AG09319 (cell line): Measurements from ENCODE around the gene OLFM4.

Experiments used
- DNase-seq: peaks from one replicate; pipeline ENCODE4 v3.0.0-alpha.2; 2010; ENCODE audit warnings: low read depth; ENCODE audit errors: extremely low read depth
- CTCF ChIP-seq: IDR thresholded peaks from 2 replicates; pipeline ENCODE4 v1.5.1; 2011; ENCODE audit warnings: low read depth, mild to moderate bottlenecking, inconsistent platforms, low read length, moderate library complexity

Gene OLFM4

GRCh38 chr13:53088871-53089270, 60.3 kb downstream of the OLFM4 start:
- DNase-seq, result no peak
- TF ChIP-seq CTCF, result no peak

GRCh38 chr13:53089951-53090350, 61.3 kb downstream of the OLFM4 start:
- TF ChIP-seq CTCF, result no peak
- no peak for DNase-seq

- no peak for DNase-seq
- no peak for TF ChIP-seq CTCF
Measured at GRCh38 chr13:53090461-53090860, 61.8 kb downstream of the OLFM4 start.

GRCh38 chr13:53092931-53093330, 64.3 kb downstream of the OLFM4 start:
- TF ChIP-seq CTCF, result no peak
- DNase-seq, result no peak

- no peak for DNase-seq
- TF ChIP-seq CTCF, result no peak
Measured at GRCh38 chr13:53098455-53098854, 69.8 kb downstream of the OLFM4 start.

GRCh38 chr13:53100394-53101063, 71.9 kb downstream of the OLFM4 start:
- no peak for TF ChIP-seq CTCF
- DNase-seq, result no peak
